ENCODE results near the gene FMO2.
"Not testable (repeated sequence)": the region's sequence is repeated elsewhere in the genome, so short reads cannot be mapped to it uniquely, and the experiment has no call there.

Gene FMO2

GRCh38 chr1:171219346-171220080, 34.4 kb downstream of the FMO2 start:
- no peak for DNase-seq (ENCODE audit: low read depth in 1 of 2, low spot score in 1 of 2)

- no peak for DNase-seq (ENCODE audit: low read depth in 1 of 2, low spot score in 1 of 2)
These were observed 35.0 kb downstream of the FMO2 start for GRCh38 chr1:171220081-171220420.

GRCh38 chr1:171220581-171221054, 35.5 kb downstream of the FMO2 start:
- DNase-seq (ENCODE audit: low read depth in 1 of 2, low spot score in 1 of 2): no peak

- DNase-seq (ENCODE audit: low read depth in 1 of 2, low spot score in 1 of 2): no peak
These were observed 36.8 kb downstream of the FMO2 start for GRCh38 chr1:171221665-171222591.

- DNase-seq (ENCODE audit: low read depth in 1 of 2, low spot score in 1 of 2): no peak
These were observed 37.8 kb downstream of the FMO2 start for GRCh38 chr1:171222936-171223335.

- not testable (repeated sequence) for DNase-seq (ENCODE audit: low read depth in 1 of 2, low spot score in 1 of 2)
These were observed 39.2 kb downstream of the FMO2 start for GRCh38 chr1:171224257-171224656.

- DNase-seq (ENCODE audit: low read depth in 1 of 2, low spot score in 1 of 2): no peak
These were observed 41.8 kb downstream of the FMO2 start for GRCh38 chr1:171226747-171227370.

GRCh38 chr1:171231326-171231725, 46.2 kb downstream of the FMO2 start:
- no peak for DNase-seq (ENCODE audit: low read depth in 1 of 2, low spot score in 1 of 2)

GRCh38 chr1:171233183-171233582, 48.1 kb downstream of the FMO2 start:
- no peak for DNase-seq (ENCODE audit: low read depth in 1 of 2, low spot score in 1 of 2)

GRCh38 chr1:171236231-171236630, 51.1 kb downstream of the FMO2 start:
- DNase-seq (ENCODE audit: low read depth in 1 of 2, low spot score in 1 of 2): not testable (repeated sequence)

- DNase-seq (ENCODE audit: low read depth in 1 of 2, low spot score in 1 of 2): no peak
These were observed 58.8 kb downstream of the FMO2 start for GRCh38 chr1:171243878-171244277.

GRCh38 chr1:171245458-171246064, 60.5 kb downstream of the FMO2 start:
- no peak for DNase-seq (ENCODE audit: low read depth in 1 of 2, low spot score in 1 of 2)

GRCh38 chr1:171247501-171247900, 62.4 kb downstream of the FMO2 start:
- no peak for DNase-seq (ENCODE audit: low read depth in 1 of 2, low spot score in 1 of 2)

- no peak for DNase-seq (ENCODE audit: low read depth in 1 of 2, low spot score in 1 of 2)
These were observed 63.2 kb downstream of the FMO2 start, which contains the start of gene FMO1 for GRCh38 chr1:171248302-171248701. FMO1 (plus strand) TSS chr1:171248494; CDS start chr1:171258088, 9,594 bp downstream.

GRCh38 chr1:171248841-171249240, 63.7 kb downstream of the FMO2 start:
- DNase-seq (ENCODE audit: low read depth in 1 of 2, low spot score in 1 of 2): no peak

- no peak for DNase-seq (ENCODE audit: low read depth in 1 of 2, low spot score in 1 of 2)
These were observed 65.2 kb downstream of the FMO2 start for GRCh38 chr1:171250263-171250662.

- no peak for DNase-seq (ENCODE audit: low read depth in 1 of 2, low spot score in 1 of 2)
These were observed 66.2 kb downstream of the FMO2 start for GRCh38 chr1:171251042-171251951.

GRCh38 chr1:171251952-171252300, 66.8 kb downstream of the FMO2 start:
- no peak for DNase-seq (ENCODE audit: low read depth in 1 of 2, low spot score in 1 of 2)

GRCh38 chr1:171252482-171252881, 67.4 kb downstream of the FMO2 start:
- no peak for DNase-seq (ENCODE audit: low read depth in 1 of 2, low spot score in 1 of 2)

- DNase-seq (ENCODE audit: low read depth in 1 of 2, low spot score in 1 of 2): no peak
These were observed 69.8 kb downstream of the FMO2 start for GRCh38 chr1:171254859-171255258.

All from activated CD4-positive, alpha-beta T cell treated with anti-CD3 and anti-CD28 coated beads, Interleukin-2, amount 50 U/mL, for 24 hours (primary cell).